ENCODE results near the gene FRMPD1.

GRCh38 chr9:37769995-37770394, 119.2 kb downstream of the FRMPD1 start:
- TF ChIP-seq TCF12 (IDR thresholded peaks at IDR 0.05; ENCODE audit: low read depth) (no peak), CEBPB (IDR thresholded peaks at IDR 0.05) (no peak), TEAD4 (IDR thresholded peaks at IDR 0.05) (no peak)
- TF ChIP-seq, protein P1, sequence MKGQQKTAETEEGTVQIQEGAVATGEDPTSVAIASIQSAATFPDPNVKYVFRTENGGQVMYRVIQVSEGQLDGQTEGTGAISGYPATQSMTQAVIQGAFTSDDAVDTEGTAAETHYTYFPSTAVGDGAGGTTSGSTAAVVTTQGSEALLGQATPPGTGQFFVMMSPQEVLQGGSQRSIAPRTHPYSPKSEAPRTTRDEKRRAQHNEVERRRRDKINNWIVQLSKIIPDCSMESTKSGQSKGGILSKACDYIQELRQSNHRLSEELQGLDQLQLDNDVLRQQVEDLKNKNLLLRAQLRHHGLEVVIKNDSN (IDR thresholded peaks at IDR 0.05): no peak
- TF ChIP-seq, protein P2, sequence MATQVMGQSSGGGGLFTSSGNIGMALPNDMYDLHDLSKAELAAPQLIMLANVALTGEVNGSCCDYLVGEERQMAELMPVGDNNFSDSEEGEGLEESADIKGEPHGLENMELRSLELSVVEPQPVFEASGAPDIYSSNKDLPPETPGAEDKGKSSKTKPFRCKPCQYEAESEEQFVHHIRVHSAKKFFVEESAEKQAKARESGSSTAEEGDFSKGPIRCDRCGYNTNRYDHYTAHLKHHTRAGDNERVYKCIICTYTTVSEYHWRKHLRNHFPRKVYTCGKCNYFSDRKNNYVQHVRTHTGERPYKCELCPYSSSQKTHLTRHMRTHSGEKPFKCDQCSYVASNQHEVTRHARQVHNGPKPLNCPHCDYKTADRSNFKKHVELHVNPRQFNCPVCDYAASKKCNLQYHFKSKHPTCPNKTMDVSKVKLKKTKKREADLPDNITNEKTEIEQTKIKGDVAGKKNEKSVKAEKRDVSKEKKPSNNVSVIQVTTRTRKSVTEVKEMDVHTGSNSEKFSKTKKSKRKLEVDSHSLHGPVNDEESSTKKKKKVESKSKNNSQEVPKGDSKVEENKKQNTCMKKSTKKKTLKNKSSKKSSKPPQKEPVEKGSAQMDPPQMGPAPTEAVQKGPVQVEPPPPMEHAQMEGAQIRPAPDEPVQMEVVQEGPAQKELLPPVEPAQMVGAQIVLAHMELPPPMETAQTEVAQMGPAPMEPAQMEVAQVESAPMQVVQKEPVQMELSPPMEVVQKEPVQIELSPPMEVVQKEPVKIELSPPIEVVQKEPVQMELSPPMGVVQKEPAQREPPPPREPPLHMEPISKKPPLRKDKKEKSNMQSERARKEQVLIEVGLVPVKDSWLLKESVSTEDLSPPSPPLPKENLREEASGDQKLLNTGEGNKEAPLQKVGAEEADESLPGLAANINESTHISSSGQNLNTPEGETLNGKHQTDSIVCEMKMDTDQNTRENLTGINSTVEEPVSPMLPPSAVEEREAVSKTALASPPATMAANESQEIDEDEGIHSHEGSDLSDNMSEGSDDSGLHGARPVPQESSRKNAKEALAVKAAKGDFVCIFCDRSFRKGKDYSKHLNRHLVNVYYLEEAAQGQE (IDR thresholded peaks at IDR 0.05; ENCODE audit: low read depth): no peak
